Activated T-helper 17 cell treated with anti-CD3 and anti-CD28 coated beads, Interleukin-2, amount 50 U/mL, for 72 hours (primary cell): ENCODE results near the gene LRCH2. TPM values are rescaled to one million over a fixed set of nuclear protein-coding genes. Genes with fewer than 3 reads are reported as not detected.

Source experiments
- ATAC-seq: fragments of 150-1000 bp; cut with Tn5 transposase; replicated peaks from 2 replicates; pipeline ENCODE4 v1.10.0; 2021; ENCODE audit warnings: mild to moderate bottlenecking, moderate library complexity
- H3K27ac Mint-ChIP-seq: one replicate; pipeline ENCODE4 v1.8.0; 2022; ENCODE audit warnings: mixed read lengths
- H3K27me3 Mint-ChIP-seq: one replicate; pipeline ENCODE4 v1.8.0; 2022; ENCODE audit warnings: mixed read lengths
- H3K36me3 Mint-ChIP-seq: one replicate; pipeline ENCODE4 v1.8.0; 2022; ENCODE audit warnings: low read depth, mild to moderate bottlenecking, mixed read lengths
- H3K4me1 Mint-ChIP-seq: one replicate; pipeline ENCODE4 v1.8.0; 2022; ENCODE audit warnings: mixed read lengths
- H3K4me3 Mint-ChIP-seq: one replicate; pipeline ENCODE4 v1.8.0; 2022; ENCODE audit warnings: mild to moderate bottlenecking, mixed read lengths
- H3K9me3 Mint-ChIP-seq: one replicate; pipeline ENCODE4 v1.8.0; 2022; ENCODE audit warnings: mixed read lengths
- total RNA-seq, 2 donors: library from RNA; stranded (reverse); gene quantifications; one replicate each; pipeline ENCODE4 v1.2.3, GENCODE V29; 2022

The LRCH2 gene
- total RNA-seq, 2 donors from 2014 or later = not detected

- no peak for ATAC-seq
- no peaks in the 10 kb centered on the region for H3K4me1 Mint-ChIP-seq
Observed at GRCh38 chrX:115065304-115065703, 168.6 kb downstream of the LRCH2 start.

More at GRCh38 chrX:115065304-115065703, 168.6 kb downstream of the LRCH2 start:
- H3K4me3 Mint-ChIP-seq = no peak overlapping the region
- H3K36me3 Mint-ChIP-seq = no peaks in the 10 kb centered on the region
- H3K27me3 Mint-ChIP-seq = no peaks in the 10 kb centered on the region
- H3K9me3 Mint-ChIP-seq = peaks cover 5% of the 10 kb centered on the region
- H3K27ac Mint-ChIP-seq = no peak overlapping the region

Other genes starting within 250 kb of the LRCH2 start
- not detected for gene IL13RA2, start 216.5 kb downstream of the LRCH2 start, total RNA-seq
- not detected for gene RBMXL3, start 44.7 kb downstream of the LRCH2 start, total RNA-seq
- not detected for gene LUZP4, start 55.6 kb upstream of the LRCH2 start, total RNA-seq